SU-DHL-6 (cell line): ENCODE results near the gene IL1R2.

ENCODE experiments used
- H2AFZ ChIP-seq: fragments of 200-600 bp; sonication (generic); 2 replicates; pipeline ENCODE4 v1.6.1; 2014; ENCODE audit warnings: low read depth, mild to moderate bottlenecking, moderate library complexity, mixed read lengths, antibody characterized with exemption, low read length; ENCODE audit not compliant: severe bottlenecking
- H3F3A ChIP-seq: fragments of 200-600 bp; shearing (Covaris generic); 2 replicates; pipeline ENCODE4 v1.6.0; 2016; ENCODE audit warnings: antibody characterized with exemption, mild to moderate bottlenecking; ENCODE audit not compliant: insufficient read depth
- H3K27ac ChIP-seq: fragments of 200-600 bp; sonication (generic); 2 replicates; pipeline ENCODE4 v1.5.1; 2016; ENCODE audit warnings: low read depth, mild to moderate bottlenecking, low read length, moderate library complexity, mixed read lengths
- H3K27me3 ChIP-seq: fragments of 200-600 bp; sonication (generic), shearing (Covaris generic); 2 replicates; pipeline ENCODE4 v1.6.0; 2014; ENCODE audit warnings: mild to moderate bottlenecking, low read length
- H3K36me3 ChIP-seq: fragments of 200-600 bp; sonication (generic); 2 replicates; pipeline ENCODE4 v1.6.1; 2014; ENCODE audit warnings: mild to moderate bottlenecking, low read length, mixed read lengths
- H3K4me2 ChIP-seq: fragments of 300-600, 200-600 bp; shearing (Covaris generic), sonication (generic); 2 replicates; pipeline ENCODE4 v1.6.0; 2014; ENCODE audit warnings: low read length, low read depth, mild to moderate bottlenecking; ENCODE audit not compliant: poor library complexity, severe bottlenecking
- H3K4me3 ChIP-seq: fragments of 200-600 bp; sonication (generic); 2 replicates; pipeline ENCODE4 v1.5.1; 2014; ENCODE audit warnings: antibody characterized with exemption, low read length, mild to moderate bottlenecking, mixed read lengths; ENCODE audit not compliant: insufficient read depth, poor library complexity, severe bottlenecking
- H3K79me2 ChIP-seq: fragments of 200-600 bp; sonication (generic); 2 replicates; pipeline ENCODE4 v1.6.1; 2014; ENCODE audit warnings: mild to moderate bottlenecking, low read length, moderate library complexity; ENCODE audit not compliant: insufficient read depth
- H3K9ac ChIP-seq: fragments of 200-600 bp; sonication (generic); 2 replicates; pipeline ENCODE4 v1.7.0; 2014; ENCODE audit warnings: mild to moderate bottlenecking, low read length
- H3K9me2 ChIP-seq: fragments of 200-600 bp; sonication (generic); replicated peaks from 2 replicates; pipeline ENCODE4 v1.6.1; 2014; ENCODE audit warnings: low read length; ENCODE audit not compliant: insufficient read depth
- H3K9me3 ChIP-seq: fragments of 200-600 bp; sonication (generic); 2 replicates; pipeline ENCODE4 v1.6.1; 2014; ENCODE audit warnings: low read length, mixed read lengths; ENCODE audit not compliant: insufficient read depth
- H4K20me1 ChIP-seq: fragments of 200-600 bp; sonication (generic); 2 replicates; pipeline ENCODE4 v1.6.1; 2014; ENCODE audit warnings: low read depth, mild to moderate bottlenecking, antibody characterized with exemption, low read length, moderate library complexity, mixed read lengths
- CTCF ChIP-seq: fragments of 200-600 bp; sonication (generic); IDR thresholded peaks from one replicate; pipeline ENCODE4 v1.5.1; 2017; ENCODE audit warnings: antibody characterized with exemption, mild to moderate bottlenecking, low read length, moderate library complexity; ENCODE audit not compliant: insufficient read depth, poor library complexity, severe bottlenecking
- EZH2phosphoT487 ChIP-seq: fragments of 200-600 bp; sonication (generic), shearing (Covaris generic); conservative IDR thresholded peaks from 2 replicates; pipeline ENCODE4 v1.6.1; 2018; ENCODE audit warnings: mild to moderate bottlenecking, antibody characterized with exemption, low read length, moderate library complexity, mixed read lengths

Gene IL1R2

GRCh38 chr2:101974663-101975062 lies 17.1 kb upstream of the IL1R2 start:
- Histone ChIP-seq H3K79me2 (no peaks in the 10 kb centered on the region), H3K27ac (no peak overlapping the region), H3K9ac (no peak overlapping the region), H2AFZ (no peak overlapping the region), H3K27me3 (no peaks in the 10 kb centered on the region), H4K20me1 (no peaks in the 10 kb centered on the region), H3K36me3 (no peaks in the 10 kb centered on the region), H3K9me2 (no peaks in the 10 kb centered on the region), H3K9me3 (no peaks in the 10 kb centered on the region), H3K4me3 (no peak overlapping the region), H3K4me2 (no peak overlapping the region), H3F3A (no peaks in the 10 kb centered on the region)
- TF ChIP-seq EZH2phosphoT487 (no peak), CTCF (no peak)

GRCh38 chr2:101975171-101975870 lies 16.4 kb upstream of the IL1R2 start:
- Histone ChIP-seq H3K9me3 (no peaks in the 10 kb centered on the region), H3K4me2 (no peak overlapping the region), H3K9ac (no peak overlapping the region), H3K4me3 (no peak overlapping the region), H2AFZ (no peak overlapping the region), H3K36me3 (no peaks in the 10 kb centered on the region), H4K20me1 (no peaks in the 10 kb centered on the region), H3K27me3 (no peaks in the 10 kb centered on the region), H3K9me2 (no peaks in the 10 kb centered on the region), H3F3A (no peaks in the 10 kb centered on the region), H3K27ac (no peak overlapping the region), H3K79me2 (no peaks in the 10 kb centered on the region)
- TF ChIP-seq CTCF, result no peak
- TF ChIP-seq EZH2phosphoT487, result no peak

GRCh38 chr2:101976891-101977290 lies 14.9 kb upstream of the IL1R2 start:
- Histone ChIP-seq H3K9me3 (no peaks in the 10 kb centered on the region), H3K9ac (no peak overlapping the region), H2AFZ (no peak overlapping the region), H3K4me3 (no peak overlapping the region), H3K27me3 (no peaks in the 10 kb centered on the region), H3K36me3 (no peaks in the 10 kb centered on the region), H3K79me2 (no peaks in the 10 kb centered on the region), H4K20me1 (no peaks in the 10 kb centered on the region), H3K4me2 (no peak overlapping the region), H3K27ac (no peak overlapping the region), H3K9me2 (no peaks in the 10 kb centered on the region), H3F3A (no peaks in the 10 kb centered on the region)
- TF ChIP-seq CTCF (no peak), EZH2phosphoT487 (no peak)
